A549 (cell line): ENCODE measurements around the gene TIA1. TPM values are rescaled to one million over a fixed set of nuclear protein-coding genes. Genes with fewer than 3 reads are reported as not detected.

Experiments used
- ATAC-seq, 2 experiments: fragments of 200-7000 bp in 1 of 2; fragments of >200 bp in 1 of 2; cut with Nextera tagmentation in 1 of 2; cut with Tn5 transposase in 1 of 2; 3 replicates each; pipeline versions ENCODE4 v1.8.0 to v1.9.1; 2018 to 2020; ENCODE audit warnings: mild to moderate bottlenecking in 1 of 2, moderate library complexity in 1 of 2
- CTCF ChIA-PET: fragments of 300-600 bp; sonication (Branson Sonifier 250); formaldehyde crosslinking; extraction: SDS; loops from one replicate; lab custom pipeline; 2021; ENCODE audit warnings: antibody characterized with exemption, inconsistent platforms; lab: Yijun Ruan, JAX
- POLR2A ChIA-PET: fragments of 350-600 bp; formaldehyde crosslinking; extraction: SDS; loops from one replicate; lab custom pipeline; 2021; ENCODE audit warnings: antibody characterized with exemption, inconsistent platforms; lab: Yijun Ruan, JAX
- DNase-seq, 2 experiments: peaks; one replicate each; pipeline versions ENCODE4 v3.0.0 to v3.0.0-alpha.2; 2011 to 2016; ENCODE audit warnings: low read depth in 1 of 2, low spot score in 1 of 2
- FAIRE-seq: peaks from 2 replicates; lab custom pipeline; 2011; peaks lifted over from hg19 to GRCh38; lab: Jason Lieb, UNC
- H3K27ac ChIP-seq, 2 experiments: fragments of >200 bp; sonication (Bioruptor Twin); formaldehyde crosslinking; 3 replicates each; pipeline ENCODE4 v1.5.1; 2016 to 2017
- H3K4me1 ChIP-seq: fragments of >200 bp; sonication (Bioruptor Twin); formaldehyde crosslinking; 3 replicates; pipeline ENCODE4 v1.6.1; 2016
- H3K4me2 ChIP-seq: fragments of >200 bp; sonication (Bioruptor Twin); formaldehyde crosslinking; 3 replicates; pipeline ENCODE4 v1.6.1; 2016
- H3K4me3 ChIP-seq: fragments of >200 bp; sonication (Bioruptor Twin); formaldehyde crosslinking; 3 replicates; pipeline ENCODE4 v1.5.1; 2016
- H3K9me3 ChIP-seq: fragments of >200 bp; sonication (Bioruptor Twin); formaldehyde crosslinking; 3 replicates; pipeline ENCODE4 v1.6.1; 2016
- BHLHE40 ChIP-seq: IDR thresholded peaks from 2 replicates; pipeline ENCODE4 v1.6.1; 2012; ENCODE audit warnings: low read depth, low read length, inconsistent platforms
- CBX2 ChIP-seq: fragments of 200-600 bp; sonication (generic); IDR thresholded peaks from 2 replicates; pipeline ENCODE4 v1.6.1; 2016; ENCODE audit warnings: low read depth, mild to moderate bottlenecking, borderline replicate concordance
- CEBPB ChIP-seq, 2 experiments: fragments of >200 bp in 1 of 2; sonication (Bioruptor Twin) in 1 of 2; formaldehyde crosslinking in 1 of 2; IDR thresholded peaks; 2 replicates each; pipeline ENCODE4 v1.6.1; 2012 to 2016
- E2F6 ChIP-seq: IDR thresholded peaks from 2 replicates; pipeline ENCODE4 v1.6.1; 2012; ENCODE audit warnings: low read depth, borderline replicate concordance
- EHMT2 ChIP-seq: fragments of 200-600 bp; sonication (generic); IDR thresholded peaks from 2 replicates; pipeline ENCODE4 v1.6.1; 2016; ENCODE audit warnings: antibody characterized with exemption, low read depth, mild to moderate bottlenecking, moderate library complexity
- ELK1 ChIP-seq: fragments of 150-350 bp; IDR thresholded peaks from 2 replicates; pipeline ENCODE4 v1.6.1; 2014; ENCODE audit warnings: low read depth, mild to moderate bottlenecking, low read length
- ESRRA ChIP-seq: fragments of 150-350 bp; IDR thresholded peaks from 2 replicates; pipeline ENCODE4 v1.6.1; 2014; ENCODE audit warnings: mild to moderate bottlenecking, low read length, borderline replicate concordance
- FOSL2 ChIP-seq, 2 experiments: fragments of 450-650 bp in 1 of 2; fragments of >200 bp in 1 of 2; sonication (Bioruptor Twin) in 1 of 2; formaldehyde crosslinking; IDR thresholded peaks; 2 replicates each; pipeline versions ENCODE4 v1.5.0 to v1.6.1; 2016 to 2020; ENCODE audit warnings: mild to moderate bottlenecking in 1 of 2, moderate library complexity in 1 of 2
- GATA3 ChIP-seq: IDR thresholded peaks from 2 replicates; pipeline ENCODE4 v1.6.1; 2012; ENCODE audit warnings: borderline replicate concordance
- HDAC2 ChIP-seq: fragments of 200-600 bp; sonication (generic); IDR thresholded peaks from 2 replicates; pipeline ENCODE4 v1.6.1; 2016
- HES2 ChIP-seq: fragments of >200 bp; sonication (Bioruptor Twin); formaldehyde crosslinking; IDR thresholded peaks from 2 replicates; pipeline ENCODE4 v1.6.1; 2016
- HEYL ChIP-seq: fragments of 250-450 bp; sonication (Bioruptor Pico); IDR thresholded peaks from 2 replicates; pipeline ENCODE4 v1.8.0; 2021; ENCODE audit warnings: mild to moderate bottlenecking, moderate library complexity
- HMGXB4 ChIP-seq: fragments of 250-450 bp; sonication (Bioruptor Pico); IDR thresholded peaks from 2 replicates; pipeline ENCODE4 v1.5.0; 2021; ENCODE audit warnings: mild to moderate bottlenecking, moderate library complexity, borderline replicate concordance
- KDM1A ChIP-seq: fragments of 200-600 bp; sonication (generic); IDR thresholded peaks from 2 replicates; pipeline ENCODE4 v1.6.1; 2016; ENCODE audit warnings: low read depth, mild to moderate bottlenecking
- MAFK ChIP-seq: fragments of 450-650 bp; IDR thresholded peaks from 2 replicates; pipeline ENCODE4 v1.6.1; 2014; ENCODE audit not compliant: partially characterized antibody
- MAZ ChIP-seq: fragments of 150-350 bp; IDR thresholded peaks from 2 replicates; pipeline ENCODE4 v1.6.1; 2014; ENCODE audit warnings: antibody characterized with exemption, low read depth, low read length, borderline replicate concordance
- MYC ChIP-seq: IDR thresholded peaks from 2 replicates; pipeline ENCODE4 v1.6.1; 2012; ENCODE audit warnings: mild to moderate bottlenecking, inconsistent platforms, low read length, improper control_type of control experiment, borderline replicate concordance
- NFE2L2 ChIP-seq: fragments of 150-350 bp; conservative IDR thresholded peaks from 2 replicates; pipeline ENCODE4 v1.6.1; 2014; ENCODE audit warnings: low read length
- NPAS2 ChIP-seq: fragments of 250-450 bp; sonication (Bioruptor Pico); IDR thresholded peaks from 2 replicates; pipeline ENCODE4 v1.8.0; 2022; ENCODE audit warnings: mild to moderate bottlenecking, moderate library complexity, borderline replicate concordance
- NR3C1 ChIP-seq: fragments of >200 bp; sonication (Bioruptor Twin); formaldehyde crosslinking; IDR thresholded peaks from 3 replicates; pipeline ENCODE4 v1.6.1; 2017
- PBX3 ChIP-seq: IDR thresholded peaks from 2 replicates; pipeline ENCODE4 v1.6.1; 2012
- PHF8 ChIP-seq: fragments of 200-600 bp; sonication (generic); IDR thresholded peaks from 2 replicates; pipeline ENCODE4 v1.6.1; 2016; ENCODE audit warnings: low read depth, mild to moderate bottlenecking, antibody characterized with exemption, moderate library complexity, borderline replicate concordance
- POLR2A ChIP-seq: IDR thresholded peaks from 2 replicates; pipeline ENCODE4 v1.6.1; 2012; ENCODE audit warnings: mild to moderate bottlenecking, low read length
- POLR2AphosphoS2 ChIP-seq: conservative IDR thresholded peaks from 2 replicates; pipeline ENCODE4 v1.6.1; 2012; ENCODE audit warnings: low read length, improper control_type of control experiment, inconsistent platforms
- RAD21 ChIP-seq, 2 experiments: fragments of >200 bp in 1 of 2; sonication (Bioruptor Twin) in 1 of 2; formaldehyde crosslinking in 1 of 2; IDR thresholded peaks in 1 of 2; conservative IDR thresholded peaks in 1 of 2; 2 replicates in 1 of 2; 3 replicates in 1 of 2; pipeline ENCODE4 v1.6.1; 2012 to 2018; ENCODE audit warnings: inconsistent platforms in 1 of 2
- RARB ChIP-seq: fragments of 250-450 bp; sonication (Bioruptor Pico); IDR thresholded peaks from 2 replicates; pipeline ENCODE4 v1.8.0; 2021; ENCODE audit warnings: mild to moderate bottlenecking, moderate library complexity
- REST ChIP-seq: fragments of 200-600 bp; sonication (generic); IDR thresholded peaks from 2 replicates; pipeline ENCODE4 v1.6.1; 2016; ENCODE audit warnings: antibody characterized with exemption, mild to moderate bottlenecking, moderate library complexity
- RNF2 ChIP-seq: fragments of 200-600 bp; sonication (generic); IDR thresholded peaks from 2 replicates; pipeline ENCODE4 v1.6.1; 2016; ENCODE audit warnings: low read depth, mild to moderate bottlenecking, antibody characterized with exemption, moderate library complexity, borderline replicate concordance
- TFCP2L1 ChIP-seq: fragments of 250-450 bp; sonication (Bioruptor Pico); IDR thresholded peaks from 2 replicates; pipeline ENCODE4 v1.5.0; 2021; ENCODE audit warnings: mild to moderate bottlenecking
- TP53 ChIP-seq: fragments of 250-450 bp; sonication (Bioruptor Pico); IDR thresholded peaks from 2 replicates; pipeline ENCODE4 v1.5.0; 2021; ENCODE audit warnings: mild to moderate bottlenecking, moderate library complexity
- ZC3H11A ChIP-seq: fragments of 450-650 bp; IDR thresholded peaks from 2 replicates; pipeline ENCODE4 v1.6.1; 2014; ENCODE audit warnings: antibody characterized with exemption, mild to moderate bottlenecking
- WGBS: methylation state at CpG from one replicate; pipeline ENCODE4 v1.1.6; 2017; ENCODE audit errors: missing lambda C conversion rate; 5-methylcytosine and 5-hydroxymethylcytosine counted together
- polyA minus RNA-seq: library from RNA; depleted of rRNA, polyadenylated mRNA; stranded (reverse); fragments of >200 nt; gene quantifications from 2 replicates; pipeline ENCODE4 v1.2.3, GENCODE V29; 2011; rRNA and poly(A)+ RNA removed
- polyA plus RNA-seq, 4 experiments: library from polyadenylated mRNA; depleted of rRNA in 3 of 4; stranded (reverse); fragments of >200 nt; fragmentation: RNase III in 1 of 4; extraction: RNeasy Plus Mini Kit Qiagen cat#74134 plus additional on column Dnase treatment in 1 of 4; gene quantifications; 2 replicates in 3 of 4; 3 replicates in 1 of 4; pipeline ENCODE4 v1.2.3, GENCODE V29; 2011 to 2017

Gene TIA1
- polyA plus RNA-seq (2011; rRNA removed) (148 and 173 TPM in 2 replicates), polyA plus RNA-seq (2017; fragmentation: RNase III; extraction: RNeasy Plus Mini Kit Qiagen cat#74134 plus additional on column Dnase treatment) (59.5 to 65.8 TPM (median 61.2 TPM) in 3 replicates), polyA minus RNA-seq (117 and 131 TPM in 2 replicates)
- polyA plus RNA-seq (2012; cell fraction: cytosol; rRNA removed) = 43.0 and 50.7 TPM in 2 replicates
- polyA plus RNA-seq (2012; cell fraction: nucleus; rRNA removed) = 60.2 and 64.0 TPM in 2 replicates

- ChIA-PET POLR2A (interaction anchor here (2.6 to 3.7 kb wide), 3 partner anchors 10 to 57 kb away, joined by 19 to 21 read pairs (median 20); partner anchors contain the start of genes C2orf42, PCYOX1 and SNRPG), CTCF (interaction anchor here (1.8 kb wide), 1 partner anchor 11 kb away, joined by 6 read pairs; no protein-coding TSS in a partner anchor)
- no peaks in the 10 kb centered on the region for H3K9me3 ChIP-seq
- no peak for FAIRE-seq
- H3K27ac ChIP-seq = peak within 1 kb of the TSS; percentile 93 to 97
- H3K4me3 ChIP-seq = peak within 1 kb of the TSS; percentile 70
- WGBS = 1% methylated on average over 47 of the region's 47 CpGs
- ATAC-seq = peak; percentile 94 to 97
- peak; percentile 97 to 99 for DNase-seq
- H3K4me1 ChIP-seq = peaks cover 22% of the 10 kb centered on the region
- peak within 1 kb of the TSS; percentile 85 for H3K4me2 ChIP-seq
- no peak for TF ChIP-seq POLR2AphosphoS2
- no peak for TF ChIP-seq PBX3
- TF ChIP-seq HES2 = no peak
- no peak for TF ChIP-seq KDM1A
- TF ChIP-seq MAZ = no peak
- no peak for TF ChIP-seq NFE2L2
- TF ChIP-seq RARB = no peak
- no peak for TF ChIP-seq CBX2
- 0 out of 2 replicates have a peak, but pooled peaks have one; percentile 10 for TF ChIP-seq E2F6
- TF ChIP-seq EHMT2 = no peak
- peak; percentile 74 for TF ChIP-seq POLR2A
- TF ChIP-seq ELK1 = no peak
- no peak for TF ChIP-seq NR3C1
- TF ChIP-seq NPAS2 (CRISPR knock-in tag) = no peak
- no peak for TF ChIP-seq RNF2
- peak; percentile 49; the same call in 1 of the 2 replicates for TF ChIP-seq ESRRA
- TF ChIP-seq REST = no peak
- no peak for TF ChIP-seq ZC3H11A
- TF ChIP-seq BHLHE40 = no peak
- no peak for TF ChIP-seq FOSL2 (IDR thresholded peaks at IDR 0.05)
- TF ChIP-seq FOSL2 (CRISPR knock-in tag; IDR thresholded peaks at IDR 0.05) = no peak
- no peak for TF ChIP-seq MAFK
- TF ChIP-seq CEBPB (IDR thresholded peaks at IDR 0.05) = no peak; a peak in 1 of 4 replicates
- no peak for TF ChIP-seq TFCP2L1 (CRISPR knock-in tag)
- no peak for TF ChIP-seq HDAC2
- no peak for TF ChIP-seq RAD21 (conservative IDR thresholded peaks at IDR 0.05 in 1 of 2, IDR thresholded peaks at IDR 0.05 in 1 of 2)
- no peak for TF ChIP-seq GATA3
- TF ChIP-seq TP53 (CRISPR knock-in tag) = peak; percentile 76; the same call in 1 of the 2 replicates
- no peak for TF ChIP-seq HEYL
- TF ChIP-seq PHF8 = peak; percentile 99
- peak; percentile 62; the same call in 1 of the 2 replicates for TF ChIP-seq HMGXB4 (CRISPR knock-in tag)
- TF ChIP-seq MYC = peak; percentile 64; the same call in 1 of the 2 replicates
Measured at GRCh38 chr2:70248181-70248847, at the start of gene TIA1. TIA1 (minus strand) TSS chr2:70248628; CDS start chr2:70248430, 198 bp downstream.
